ENCODE results near the gene CLCF1.

Gene CLCF1

GRCh38 chr11:67396587-67397389 is 23.4 kb upstream of the CLCF1 start:
- no peak for TF ChIP-seq CTCF (IDR thresholded peaks at IDR 0.05; ENCODE audit: low read depth, low read length)
- no peak overlapping the region for H3K4me3 ChIP-seq (ENCODE audit: low read depth, low read length)

- no peak overlapping the region for H3K4me3 ChIP-seq (ENCODE audit: low read depth, low read length)
- TF ChIP-seq CTCF (IDR thresholded peaks at IDR 0.05; ENCODE audit: low read depth, low read length) = no peak
Observed at GRCh38 chr11:67396259-67396581, 22.8 kb upstream of the CLCF1 start.

- no peak for TF ChIP-seq CTCF (IDR thresholded peaks at IDR 0.05; ENCODE audit: low read depth, low read length)
- H3K4me3 ChIP-seq (ENCODE audit: low read depth, low read length) = no peak overlapping the region
Observed at GRCh38 chr11:67395555-67396258, 22.3 kb upstream of the CLCF1 start.

- no peak overlapping the region for H3K4me3 ChIP-seq (ENCODE audit: low read depth, low read length)
- no peak for TF ChIP-seq CTCF (IDR thresholded peaks at IDR 0.05; ENCODE audit: low read depth, low read length)
Observed at GRCh38 chr11:67393990-67394389, 20.6 kb upstream of the CLCF1 start.

- no peak overlapping the region for H3K4me3 ChIP-seq (ENCODE audit: low read depth, low read length)
Observed at GRCh38 chr11:67393437-67393836, 20.0 kb upstream of the CLCF1 start.

GRCh38 chr11:67392183-67392715 is 18.9 kb upstream of the CLCF1 start:
- no peak for TF ChIP-seq CTCF (IDR thresholded peaks at IDR 0.05; ENCODE audit: low read depth, low read length)
- peak overlapping the region; percentile 83 for H3K4me3 ChIP-seq (ENCODE audit: low read depth, low read length)

More at GRCh38 chr11:67393437-67393836, 20.0 kb upstream of the CLCF1 start:
- no peak for TF ChIP-seq CTCF (IDR thresholded peaks at IDR 0.05; ENCODE audit: low read depth, low read length)

All from WI38 (cell line).